HG02610 (cell line): ENCODE data around the gene JOSD1.
"Not testable (repeated sequence)": the region's sequence is repeated elsewhere in the genome, so short reads cannot be mapped to it uniquely, and the experiment has no call there.

Source experiments
- ATAC-seq: cut with Tn5 transposase; IDR thresholded peaks from one replicate; pipeline ENCODE4 v1.9.1; 2021; ENCODE audit warnings: mild to moderate bottlenecking, moderate library complexity; ENCODE audit not compliant: unreplicated experiment

JOSD1 gene

GRCh38 chr22:38694940-38695339 lies 5.8 kb downstream of the JOSD1 start:
- no peak for ATAC-seq

- no peak for ATAC-seq
Observed at GRCh38 chr22:38694049-38694448, 6.7 kb downstream of the JOSD1 start.

- no peak for ATAC-seq
Observed at GRCh38 chr22:38689651-38690050, 11.1 kb downstream of the JOSD1 start.

GRCh38 chr22:38685761-38686160 lies 15.0 kb downstream of the JOSD1 start:
- ATAC-seq: no peak

- no peak for ATAC-seq
Observed at GRCh38 chr22:38684895-38685294, 15.8 kb downstream of the JOSD1 start.

- peak; percentile 93 for ATAC-seq
Observed at GRCh38 chr22:38681582-38682335, 19.0 kb downstream of the JOSD1 start, which contains the start of gene TOMM22. TOMM22 (plus strand) TSS chr22:38681957; CDS start chr22:38681979, 22 bp downstream.

GRCh38 chr22:38675833-38676232 lies 24.9 kb downstream of the JOSD1 start:
- ATAC-seq: no peak

- ATAC-seq: no peak
Observed at GRCh38 chr22:38674888-38675287, 25.9 kb downstream of the JOSD1 start.

- ATAC-seq: peak; percentile 36
Observed at GRCh38 chr22:38657045-38657909, 43.5 kb downstream of the JOSD1 start.

GRCh38 chr22:38656256-38657044 lies 44.3 kb downstream of the JOSD1 start, which contains the start of the genes CBY1 and FAM227A:
CBY1 (plus strand) TSS chr22:38656638; CDS start chr22:38668055, 11,417 bp downstream.
FAM227A (minus strand) TSS chr22:38656392; CDS start chr22:38650168, 6,224 bp downstream.
- ATAC-seq: peak; percentile 71

GRCh38 chr22:38655519-38656255 lies 45.1 kb downstream of the JOSD1 start:
- ATAC-seq: no peak

- ATAC-seq: no peak
Observed at GRCh38 chr22:38653741-38654140, 47.0 kb downstream of the JOSD1 start.

GRCh38 chr22:38652859-38653258 lies 47.9 kb downstream of the JOSD1 start:
- no peak for ATAC-seq

- ATAC-seq: no peak
Observed at GRCh38 chr22:38649841-38650522, 50.8 kb downstream of the JOSD1 start.

GRCh38 chr22:38645430-38645829 lies 55.3 kb downstream of the JOSD1 start:
- no peak for ATAC-seq

GRCh38 chr22:38644245-38644644 lies 56.5 kb downstream of the JOSD1 start:
- ATAC-seq: not testable (repeated sequence)

GRCh38 chr22:38641476-38642040 lies 59.2 kb downstream of the JOSD1 start:
- no peak for ATAC-seq

GRCh38 chr22:38638728-38639127 lies 62.0 kb downstream of the JOSD1 start:
- no peak for ATAC-seq

- no peak for ATAC-seq
Observed at GRCh38 chr22:38638216-38638615, 62.5 kb downstream of the JOSD1 start.
